ENCODE data around the gene NFIB. TPM values are rescaled to one million over a fixed set of nuclear protein-coding genes. Genes with fewer than 3 reads are reported as not detected.

NFIB gene
- total RNA-seq, 1 experiment from 2014 or later: 12.5 TPM

- TF ChIP-seq ARID4B (CRISPR knock-in tag; IDR thresholded peaks at IDR 0.05; ENCODE audit: borderline replicate concordance) (no peak), STAT6 (CRISPR knock-in tag; conservative IDR thresholded peaks at IDR 0.05; ENCODE audit: low read depth) (no peak), ZBTB43 (CRISPR knock-in tag; IDR thresholded peaks at IDR 0.05) (no peak), ZNF317 (CRISPR knock-in tag; IDR thresholded peaks at IDR 0.05; ENCODE audit: borderline replicate concordance, low read depth) (no peak), ESRRA (CRISPR knock-in tag; IDR thresholded peaks at IDR 0.05; ENCODE audit: borderline replicate concordance) (no peak), NR3C1 (CRISPR knock-in tag; conservative IDR thresholded peaks at IDR 0.05; ENCODE audit: low read depth) (no peak), ZNF138 (CRISPR knock-in tag; conservative IDR thresholded peaks at IDR 0.05) (no peak)
- TF ChIP-seq, protein P1, sequence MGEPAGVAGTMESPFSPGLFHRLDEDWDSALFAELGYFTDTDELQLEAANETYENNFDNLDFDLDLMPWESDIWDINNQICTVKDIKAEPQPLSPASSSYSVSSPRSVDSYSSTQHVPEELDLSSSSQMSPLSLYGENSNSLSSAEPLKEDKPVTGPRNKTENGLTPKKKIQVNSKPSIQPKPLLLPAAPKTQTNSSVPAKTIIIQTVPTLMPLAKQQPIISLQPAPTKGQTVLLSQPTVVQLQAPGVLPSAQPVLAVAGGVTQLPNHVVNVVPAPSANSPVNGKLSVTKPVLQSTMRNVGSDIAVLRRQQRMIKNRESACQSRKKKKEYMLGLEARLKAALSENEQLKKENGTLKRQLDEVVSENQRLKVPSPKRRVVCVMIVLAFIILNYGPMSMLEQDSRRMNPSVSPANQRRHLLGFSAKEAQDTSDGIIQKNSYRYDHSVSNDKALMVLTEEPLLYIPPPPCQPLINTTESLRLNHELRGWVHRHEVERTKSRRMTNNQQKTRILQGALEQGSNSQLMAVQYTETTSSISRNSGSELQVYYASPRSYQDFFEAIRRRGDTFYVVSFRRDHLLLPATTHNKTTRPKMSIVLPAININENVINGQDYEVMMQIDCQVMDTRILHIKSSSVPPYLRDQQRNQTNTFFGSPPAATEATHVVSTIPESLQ (CRISPR knock-in tag; IDR thresholded peaks at IDR 0.05): no peak
These were observed 55.2 kb downstream of the NFIB start (continued) for GRCh38 chr9:14258660-14259239.

GRCh38 chr9:14258156-14258555, 55.8 kb downstream of the NFIB start:
- H3K4me3 Mint-ChIP-seq: no peak overlapping the region
- no peaks in the 10 kb centered on the region for H3K27me3 Mint-ChIP-seq (ENCODE audit: low read depth)
- ChIA-PET POLR2A (no interaction called here), CTCF (no interaction called here)
- H3K36me3 Mint-ChIP-seq: no peaks in the 10 kb centered on the region; the same call in 1 of the 2 replicates
- peaks cover 6% of the 10 kb centered on the region for H3K9me3 Mint-ChIP-seq
- DNase-seq (ENCODE audit: low spot score) (no peak), ATAC-seq (no peak)
- TF ChIP-seq FOXK1 (CRISPR knock-in tag; IDR thresholded peaks at IDR 0.05) (no peak), CDX4 (CRISPR knock-in tag; IDR thresholded peaks at IDR 0.05; ENCODE audit: borderline replicate concordance) (no peak)
- H3K4me1 Mint-ChIP-seq: peaks cover 34% of the 10 kb centered on the region
- no peak overlapping the region for H3K27ac Mint-ChIP-seq

- Mint-ChIP-seq H3K4me1 (peaks cover 29% of the 10 kb centered on the region), H3K36me3 (no peaks in the 10 kb centered on the region; the same call in 1 of the 2 replicates), H3K4me3 (no peak overlapping the region), H3K9me3 (peaks cover 6% of the 10 kb centered on the region), H3K27ac (no peak overlapping the region), H3K27me3 (ENCODE audit: low read depth) (no peaks in the 10 kb centered on the region)
- ChIA-PET POLR2A (interaction anchor here (1.6 kb wide), 1 partner anchor 18 kb away, joined by 3 read pairs; no protein-coding TSS in a partner anchor), CTCF (no interaction called here)
- no peak for TF ChIP-seq NFATC4 (CRISPR knock-in tag; IDR thresholded peaks at IDR 0.05)
- TF ChIP-seq TEAD4 (CRISPR knock-in tag; IDR thresholded peaks at IDR 0.05): no peak
- TF ChIP-seq HMGA2 (CRISPR knock-in tag; IDR thresholded peaks at IDR 0.05): no peak
- TF ChIP-seq STAT6 (CRISPR knock-in tag; conservative IDR thresholded peaks at IDR 0.05; ENCODE audit: low read depth): no peak
- no peak for TF ChIP-seq AR (CRISPR knock-in tag; IDR thresholded peaks at IDR 0.05)
- TF ChIP-seq CBFB (CRISPR knock-in tag; IDR thresholded peaks at IDR 0.05; ENCODE audit: low read depth): no peak
- ATAC-seq (no peak), DNase-seq (ENCODE audit: low spot score) (no peak)
These were observed 57.4 kb downstream of the NFIB start for GRCh38 chr9:14256588-14256987.
